Parathyroid adenoma (tissue), 2 donors: Measurements from ENCODE around the gene EFHD1.
A peak's percentile ranks its signal among the peaks of the same experiment; 100 is the strongest.
"Not testable (repeated sequence)": the region's sequence is repeated elsewhere in the genome, so short reads cannot be mapped to it uniquely, and the experiment has no call there.

ENCODE experiments used
- H2AFZ ChIP-seq: fragments of 300-600 bp; sonication (generic); one replicate; pipeline ENCODE4 v1.7.0; 2017; ENCODE audit warnings: antibody characterized with exemption, mild to moderate bottlenecking
- H3K27ac ChIP-seq: fragments of 300-600 bp; sonication (generic); one replicate; pipeline ENCODE4 v1.7.0; 2017
- H3K27me3 ChIP-seq: fragments of 300-600 bp; sonication (generic); one replicate; pipeline ENCODE4 v1.7.0; 2017; ENCODE audit warnings: low read length; ENCODE audit not compliant: control insufficient read depth, insufficient read depth
- H3K36me3 ChIP-seq: fragments of 300-600 bp; sonication (generic); one replicate; pipeline ENCODE4 v1.7.0; 2017; ENCODE audit warnings: low read length; ENCODE audit not compliant: control insufficient read depth, insufficient read depth
- H3K4me1 ChIP-seq: fragments of 300-600 bp; sonication (generic); one replicate; pipeline ENCODE4 v1.7.0; 2017; ENCODE audit warnings: control low read depth
- H3K4me2 ChIP-seq: fragments of 300-600 bp; sonication (generic); one replicate; pipeline ENCODE4 v1.7.0; 2017; ENCODE audit warnings: low read length
- H3K4me3 ChIP-seq: fragments of 300-600 bp; sonication (generic); one replicate; pipeline ENCODE4 v1.7.0; 2017; ENCODE audit warnings: low read depth, low read length
- H3K79me2 ChIP-seq: fragments of 300-600 bp; sonication (generic); one replicate; pipeline ENCODE4 v1.7.0; 2017; ENCODE audit warnings: control low read depth
- H3K9ac ChIP-seq: fragments of 300-600 bp; sonication (generic); one replicate; pipeline ENCODE4 v1.7.0; 2017; ENCODE audit warnings: mild to moderate bottlenecking
- H3K9me3 ChIP-seq: fragments of 300-600 bp; sonication (generic); one replicate; pipeline ENCODE4 v1.7.0; 2017; ENCODE audit warnings: low read length; ENCODE audit not compliant: control insufficient read depth
- TF ChIP-seq, protein P1 (sequence below): fragments of 300-600 bp; sonication (generic); IDR thresholded peaks from one replicate; pipeline ENCODE4 v1.7.0; 2017; ENCODE audit warnings: antibody characterized with exemption, mild to moderate bottlenecking
- donor health status: primary hyperparathyroidism.

Gene EFHD1

DNA sequence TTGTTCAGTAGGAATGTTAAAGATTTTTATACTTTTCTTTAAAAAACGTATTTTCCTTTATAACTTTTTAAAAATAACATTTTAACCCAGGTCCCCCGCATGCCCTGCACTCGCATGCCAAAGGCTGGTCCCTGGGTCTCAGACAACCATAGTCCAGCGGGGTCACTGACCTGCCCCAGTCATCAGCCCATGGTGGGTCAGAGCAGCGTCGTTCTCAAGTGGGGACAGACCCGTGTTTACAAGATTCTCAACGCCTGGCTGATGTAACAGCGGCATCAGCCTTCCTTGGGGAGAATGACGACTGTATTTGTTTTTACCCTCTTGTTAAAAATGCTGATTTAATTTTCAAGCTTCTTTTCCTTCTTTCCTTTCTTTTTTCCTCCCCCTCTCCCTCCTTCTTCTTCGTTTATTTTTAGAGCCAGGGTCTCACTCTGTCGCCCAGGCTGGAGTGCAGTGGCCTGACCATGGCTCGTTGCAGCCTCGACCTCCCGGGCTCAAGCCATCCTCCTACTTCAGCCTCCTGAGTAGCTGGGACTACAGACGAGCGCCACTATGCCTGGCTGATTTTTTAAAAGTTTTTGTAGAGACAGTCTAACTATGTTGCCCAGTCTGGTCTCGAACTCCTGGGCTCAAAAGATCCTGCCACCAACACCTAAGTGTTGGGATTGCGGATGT lies 1.0 kb upstream of the EFHD1 start:
- H3K79me2 ChIP-seq = no peaks in the 10 kb centered on the region
- no peaks in the 10 kb centered on the region for H3K27me3 ChIP-seq
- peak overlapping the region; percentile 40 for H3K27ac ChIP-seq
- peak overlapping the region; percentile 73 for H3K4me3 ChIP-seq
- H3K4me2 ChIP-seq = peak overlapping the region; percentile 94
- no peaks in the 10 kb centered on the region for H3K9me3 ChIP-seq
- no peaks in the 10 kb centered on the region for H3K4me1 ChIP-seq
- peak overlapping the region; percentile 85 for H2AFZ ChIP-seq
- TF ChIP-seq, protein P1, sequence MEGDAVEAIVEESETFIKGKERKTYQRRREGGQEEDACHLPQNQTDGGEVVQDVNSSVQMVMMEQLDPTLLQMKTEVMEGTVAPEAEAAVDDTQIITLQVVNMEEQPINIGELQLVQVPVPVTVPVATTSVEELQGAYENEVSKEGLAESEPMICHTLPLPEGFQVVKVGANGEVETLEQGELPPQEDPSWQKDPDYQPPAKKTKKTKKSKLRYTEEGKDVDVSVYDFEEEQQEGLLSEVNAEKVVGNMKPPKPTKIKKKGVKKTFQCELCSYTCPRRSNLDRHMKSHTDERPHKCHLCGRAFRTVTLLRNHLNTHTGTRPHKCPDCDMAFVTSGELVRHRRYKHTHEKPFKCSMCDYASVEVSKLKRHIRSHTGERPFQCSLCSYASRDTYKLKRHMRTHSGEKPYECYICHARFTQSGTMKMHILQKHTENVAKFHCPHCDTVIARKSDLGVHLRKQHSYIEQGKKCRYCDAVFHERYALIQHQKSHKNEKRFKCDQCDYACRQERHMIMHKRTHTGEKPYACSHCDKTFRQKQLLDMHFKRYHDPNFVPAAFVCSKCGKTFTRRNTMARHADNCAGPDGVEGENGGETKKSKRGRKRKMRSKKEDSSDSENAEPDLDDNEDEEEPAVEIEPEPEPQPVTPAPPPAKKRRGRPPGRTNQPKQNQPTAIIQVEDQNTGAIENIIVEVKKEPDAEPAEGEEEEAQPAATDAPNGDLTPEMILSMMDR = no peak
- H3K9ac ChIP-seq = no peak overlapping the region
- H3K36me3 ChIP-seq = no peaks in the 10 kb centered on the region

DNA sequence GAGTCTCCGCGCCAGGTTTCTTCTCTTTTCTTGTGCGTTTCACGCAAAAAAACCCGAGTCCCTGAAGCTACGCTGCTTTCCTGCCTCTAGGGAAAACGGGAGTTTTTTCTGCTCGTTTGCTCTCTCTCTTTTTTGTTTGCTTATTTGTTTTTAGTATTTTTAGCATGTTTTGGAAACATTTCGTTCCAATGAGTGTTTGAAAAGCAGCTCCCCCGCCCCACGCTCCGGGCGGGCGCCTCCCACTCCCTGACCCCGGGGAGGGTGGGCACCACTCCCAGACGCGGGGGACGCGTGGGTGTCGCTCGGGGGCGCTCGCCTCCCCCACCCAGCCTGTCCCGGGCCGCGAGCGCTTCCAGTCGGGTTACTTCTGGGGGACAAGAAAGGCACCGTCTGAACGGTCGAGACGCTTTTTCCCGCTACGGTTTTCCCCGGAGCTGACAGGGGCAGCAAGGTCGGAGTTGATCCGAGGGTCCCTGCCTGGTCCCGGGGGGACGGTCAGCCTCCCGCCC lies 446 bp upstream of the EFHD1 start:
- Histone ChIP-seq H3K36me3 (no peaks in the 10 kb centered on the region), H3K27ac (peak overlapping the region; percentile 40), H3K4me2 (peak overlapping the region; percentile 94), H3K79me2 (no peaks in the 10 kb centered on the region), H3K9ac (no peak overlapping the region), H3K4me3 (peak overlapping the region; percentile 73), H3K27me3 (no peaks in the 10 kb centered on the region), H2AFZ (peak overlapping the region; percentile 85), H3K9me3 (no peaks in the 10 kb centered on the region), H3K4me1 (no peaks in the 10 kb centered on the region)
- TF ChIP-seq, protein P1 = no peak

DNA sequence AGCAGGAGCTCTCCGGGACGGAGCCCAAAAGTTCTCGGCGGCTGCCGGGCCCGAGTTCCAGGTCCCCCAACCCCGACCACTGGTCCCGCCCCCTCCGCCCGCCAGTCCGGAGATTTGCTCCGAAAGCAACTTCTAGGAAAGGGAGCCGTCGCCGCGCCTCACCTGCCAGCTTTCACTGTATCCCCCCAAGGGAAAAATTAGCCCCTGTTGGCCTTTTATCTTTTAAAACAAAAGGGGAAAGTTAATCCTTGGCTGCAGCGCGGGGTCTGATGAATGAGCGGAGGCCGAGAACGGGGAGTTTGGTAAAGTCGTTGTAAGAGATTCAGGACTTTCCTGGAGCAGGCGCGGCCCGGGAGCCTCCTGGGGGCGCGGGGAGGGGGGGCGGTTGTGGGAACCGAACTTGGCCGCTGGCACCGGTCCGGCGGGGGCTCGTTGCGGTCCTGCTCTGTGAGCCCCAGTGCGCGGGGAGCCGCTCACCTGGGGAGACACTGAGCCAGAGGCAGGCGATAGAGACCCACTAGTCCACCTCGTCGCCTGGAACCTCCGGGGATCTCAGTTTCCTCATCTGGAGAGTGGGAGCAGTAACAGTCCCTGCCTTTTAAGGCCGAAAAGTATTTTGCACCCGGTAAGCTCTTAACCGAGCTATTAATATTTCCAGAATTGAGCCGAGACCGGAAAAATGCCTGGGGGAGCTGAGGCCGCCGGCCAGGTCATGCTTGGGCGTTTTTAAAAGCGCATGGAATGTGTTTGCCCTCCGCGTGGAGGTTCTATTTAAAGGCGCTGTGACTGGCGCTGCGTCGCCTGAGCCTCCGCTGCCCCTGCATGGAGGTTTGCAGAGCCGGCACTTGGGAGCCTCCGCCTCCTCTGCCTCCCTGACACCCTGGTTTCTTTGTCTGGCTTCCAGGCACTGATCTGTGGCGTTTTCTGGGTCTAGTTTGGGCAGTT lies 1.1 kb downstream of the EFHD1 start:
- no peaks in the 10 kb centered on the region for H3K79me2 ChIP-seq
- no peaks in the 10 kb centered on the region for H3K4me1 ChIP-seq
- H3K36me3 ChIP-seq = no peaks in the 10 kb centered on the region
- TF ChIP-seq, protein P1 = no peak
- no peak overlapping the region for H3K9ac ChIP-seq
- H3K9me3 ChIP-seq = no peaks in the 10 kb centered on the region
- no peak overlapping the region for H3K27ac ChIP-seq
- H3K4me2 ChIP-seq = peak overlapping the region; percentile 94
- H3K27me3 ChIP-seq = no peaks in the 10 kb centered on the region
- H3K4me3 ChIP-seq = peak overlapping the region; percentile 73
- peak overlapping the region; percentile 85 for H2AFZ ChIP-seq

DNA sequence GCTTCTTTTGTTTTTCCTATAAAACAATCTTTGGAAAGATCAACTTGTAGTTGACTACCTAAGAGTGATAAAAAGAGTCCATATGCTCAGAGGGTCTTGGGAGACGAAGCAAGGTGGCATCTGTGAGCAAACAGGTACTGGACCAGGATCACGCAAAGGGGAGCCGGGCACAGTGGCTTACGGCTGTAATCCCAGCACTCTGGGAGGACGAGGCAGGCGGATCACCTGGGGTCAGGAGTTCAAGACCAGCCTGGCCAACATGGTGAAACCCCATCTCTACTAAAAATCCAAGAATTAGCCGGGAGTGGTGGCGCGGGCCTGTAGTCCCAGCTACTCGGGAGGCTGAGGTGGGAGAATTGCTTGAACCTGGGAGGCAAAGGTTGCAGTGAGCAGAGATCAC lies 2.0 kb downstream of the EFHD1 start:
- H3K4me1 ChIP-seq, H3K36me3 ChIP-seq, H3K27me3 ChIP-seq, H3K9me3 ChIP-seq, H3K9ac ChIP-seq, H2AFZ ChIP-seq, H3K27ac ChIP-seq, H3K79me2 ChIP-seq, H3K4me2 ChIP-seq, H3K4me3 ChIP-seq: not testable (repeated sequence)

GRCh38 chr2:232635820-232636219 lies 2.4 kb downstream of the EFHD1 start:
- Histone ChIP-seq H3K79me2 (no peaks in the 10 kb centered on the region), H3K4me1 (no peaks in the 10 kb centered on the region), H3K27ac (no peak overlapping the region), H3K9me3 (no peaks in the 10 kb centered on the region), H2AFZ (no peak overlapping the region), H3K27me3 (no peaks in the 10 kb centered on the region), H3K4me2 (no peak overlapping the region), H3K4me3 (no peak overlapping the region), H3K9ac (no peak overlapping the region), H3K36me3 (no peaks in the 10 kb centered on the region)
- TF ChIP-seq, protein P1 = no peak
